Loucy (cell line): ENCODE data around the gene SPPL3.

Source experiments
- H2AFZ ChIP-seq: fragments of 200-600 bp; sonication (generic); 2 replicates; pipeline ENCODE4 v1.6.0; 2016; ENCODE audit warnings: antibody characterized with exemption, mild to moderate bottlenecking, low read length, moderate library complexity
- H3F3A ChIP-seq: fragments of 200-600 bp; 2 replicates; pipeline ENCODE4 v1.6.0; 2016; ENCODE audit warnings: antibody characterized with exemption, low read depth, mild to moderate bottlenecking
- H3K27me3 ChIP-seq: fragments of 200-600 bp; sonication (generic); 2 replicates; pipeline ENCODE4 v1.6.1; 2014; ENCODE audit warnings: low read length, mild to moderate bottlenecking; ENCODE audit not compliant: insufficient read depth, poor library complexity, severe bottlenecking
- H3K36me3 ChIP-seq: fragments of 200-600 bp; sonication (generic); 2 replicates; pipeline ENCODE4 v1.6.1; 2016; ENCODE audit warnings: low read length; ENCODE audit not compliant: insufficient read depth
- H3K4me1 ChIP-seq: fragments of 200-600 bp; sonication (generic); 2 replicates; pipeline ENCODE4 v1.5.1; 2014; ENCODE audit warnings: low read length, mild to moderate bottlenecking; ENCODE audit not compliant: insufficient read depth, poor library complexity, severe bottlenecking
- H3K4me2 ChIP-seq: fragments of 200-600 bp; sonication (generic); 2 replicates; pipeline ENCODE4 v1.6.0; 2014; ENCODE audit warnings: antibody characterized with exemption, low read length, low read depth, mild to moderate bottlenecking; ENCODE audit not compliant: poor library complexity, severe bottlenecking
- H3K4me3 ChIP-seq: fragments of 200-600 bp; sonication (generic); 2 replicates; pipeline ENCODE4 v1.5.1; 2014; ENCODE audit warnings: low read length, mild to moderate bottlenecking, mixed read lengths; ENCODE audit not compliant: poor library complexity, severe bottlenecking
- H3K79me2 ChIP-seq: fragments of 200-600 bp; sonication (generic); 2 replicates; pipeline ENCODE4 v1.6.1; 2014; ENCODE audit warnings: low read length; ENCODE audit not compliant: insufficient read depth
- H3K9ac ChIP-seq: fragments of 200-600 bp; sonication (generic); 2 replicates; pipeline ENCODE4 v1.6.0; 2014; ENCODE audit warnings: mild to moderate bottlenecking, low read depth, low read length, moderate library complexity; ENCODE audit not compliant: poor library complexity, severe bottlenecking
- H3K9me2 ChIP-seq: fragments of 200-600 bp; sonication (generic); replicated peaks from 2 replicates; pipeline ENCODE4 v1.6.1; 2016; ENCODE audit warnings: low read depth, low read length, mixed read lengths
- H3K9me3 ChIP-seq: fragments of 200-600 bp; sonication (generic); 2 replicates; pipeline ENCODE4 v1.6.1; 2014; ENCODE audit warnings: mild to moderate bottlenecking, antibody characterized with exemption, low read length, low read depth; ENCODE audit not compliant: insufficient read depth
- H4K20me1 ChIP-seq: fragments of 200-600 bp; sonication (generic); 2 replicates; pipeline ENCODE4 v1.6.0; 2014; ENCODE audit warnings: antibody characterized with exemption, low read length, mild to moderate bottlenecking; ENCODE audit not compliant: insufficient read depth, poor library complexity, severe bottlenecking
- CTCF ChIP-seq: fragments of 200-600 bp; sonication (generic); conservative IDR thresholded peaks from 2 replicates; pipeline ENCODE4 v1.5.1; 2014; ENCODE audit warnings: mild to moderate bottlenecking, antibody characterized with exemption, low read length
- EZH2phosphoT487 ChIP-seq: fragments of 200-600 bp; IDR thresholded peaks from 2 replicates; pipeline ENCODE4 v1.6.1; 2018; ENCODE audit warnings: antibody characterized with exemption, mild to moderate bottlenecking, moderate library complexity, borderline replicate concordance

Gene SPPL3

DNA sequence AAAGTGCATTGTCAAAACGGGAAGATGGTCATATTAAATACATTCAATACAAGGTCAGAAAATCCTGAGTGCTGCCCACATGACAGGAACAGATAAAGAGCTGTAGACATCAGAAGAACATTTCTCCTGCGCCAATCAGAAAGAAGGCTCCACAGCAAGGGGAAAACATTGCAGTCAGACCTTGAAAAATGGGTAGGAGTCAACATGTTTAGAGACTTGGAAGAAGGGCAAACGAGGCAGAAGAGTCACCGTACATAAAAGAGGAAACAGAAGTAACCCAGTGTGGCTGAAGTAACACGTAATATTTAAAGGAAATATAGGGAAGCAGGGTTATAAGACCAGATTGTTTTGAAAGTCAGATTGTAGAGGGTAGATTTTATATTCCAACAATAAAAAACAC lies 11.9 kb downstream of the SPPL3 start:
- no peaks in the 10 kb centered on the region for H3K9me3 ChIP-seq
- TF ChIP-seq EZH2phosphoT487 (no peak), CTCF (no peak)
- peaks cover 44% of the 10 kb centered on the region for H3K4me1 ChIP-seq
- no peaks in the 10 kb centered on the region for H3K27me3 ChIP-seq
- H3K36me3 ChIP-seq = peaks cover 3% of the 10 kb centered on the region; the same call in 1 of the 2 replicates
- H3K9me2 ChIP-seq = no peaks in the 10 kb centered on the region
- H3K4me2 ChIP-seq = peak overlapping the region; percentile 1
- H4K20me1 ChIP-seq = peaks cover 80% of the 10 kb centered on the region
- no peak overlapping the region for H3K9ac ChIP-seq
- no peak overlapping the region for H2AFZ ChIP-seq
- no peak overlapping the region for H3K4me3 ChIP-seq
- H3K79me2 ChIP-seq = peaks cover 95% of the 10 kb centered on the region
- H3F3A ChIP-seq = no peaks in the 10 kb centered on the region

DNA sequence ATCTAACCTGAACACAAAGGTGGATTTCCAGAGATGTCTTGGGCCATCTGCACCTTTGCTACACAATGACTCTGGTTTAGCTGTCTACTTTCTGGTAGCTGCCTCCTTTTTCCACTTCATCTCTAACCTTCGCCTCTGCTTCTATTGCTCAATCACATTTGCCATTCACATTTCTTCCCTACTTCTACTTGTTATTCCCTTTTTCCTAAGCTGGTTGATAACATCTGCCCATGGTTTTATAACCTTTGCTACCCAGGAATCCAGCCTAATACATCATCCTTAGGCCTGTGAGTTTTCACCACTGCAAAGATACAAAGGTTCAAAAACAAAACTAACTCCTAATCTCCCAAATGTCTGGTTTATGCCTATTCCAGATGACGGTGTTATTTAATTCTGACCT lies 13.2 kb downstream of the SPPL3 start:
- peaks cover 81% of the 10 kb centered on the region for H4K20me1 ChIP-seq
- H3K27me3 ChIP-seq = no peaks in the 10 kb centered on the region
- H3K4me3 ChIP-seq = no peak overlapping the region
- no peak overlapping the region for H2AFZ ChIP-seq
- no peak overlapping the region for H3K9ac ChIP-seq
- H3K79me2 ChIP-seq = peaks cover 92% of the 10 kb centered on the region
- H3K4me1 ChIP-seq = peaks cover 46% of the 10 kb centered on the region
- no peaks in the 10 kb centered on the region for H3K9me2 ChIP-seq
- 0 out of 2 replicates have a peak, but pooled peaks cover 5% of the 10 kb centered on the region for H3F3A ChIP-seq
- TF ChIP-seq EZH2phosphoT487 (no peak), CTCF (no peak)
- no peak overlapping the region for H3K4me2 ChIP-seq
- no peaks in the 10 kb centered on the region for H3K9me3 ChIP-seq
- H3K36me3 ChIP-seq = peaks cover 3% of the 10 kb centered on the region; the same call in 1 of the 2 replicates

DNA sequence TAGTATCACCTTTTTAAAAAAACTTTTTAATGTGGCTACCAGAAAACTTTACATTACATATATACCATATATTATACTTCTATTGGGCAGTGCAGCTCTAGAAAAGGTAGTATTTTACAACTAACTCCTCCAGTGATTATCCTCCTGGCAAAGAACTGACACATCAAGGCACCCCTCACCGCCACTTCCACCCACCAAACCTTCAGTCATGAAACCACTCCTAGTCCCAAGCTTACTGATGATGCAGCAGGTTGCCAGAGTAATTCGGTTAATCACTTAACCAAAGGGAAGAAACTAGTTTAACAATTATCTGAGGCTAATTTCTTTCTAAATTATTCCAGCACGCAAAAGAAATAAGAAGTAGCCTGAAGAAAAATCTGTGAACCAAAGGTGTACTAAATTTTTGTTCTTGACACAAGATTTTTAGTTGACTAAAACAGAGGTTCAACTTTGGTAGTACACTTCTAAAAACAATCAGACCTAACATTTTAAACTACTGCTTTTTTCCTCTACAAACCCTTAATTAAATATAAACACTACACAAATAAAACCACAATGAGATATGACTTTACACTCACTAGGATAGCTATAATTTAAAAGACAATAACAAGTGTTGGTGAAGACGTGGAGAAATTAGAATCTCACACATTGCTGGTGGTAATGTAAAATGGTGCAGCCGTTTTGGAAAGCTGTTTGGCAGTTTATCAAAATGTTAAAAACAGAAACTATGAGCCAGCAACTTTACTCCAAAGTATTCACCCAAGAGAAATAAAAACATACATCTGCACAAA lies 16.7 kb downstream of the SPPL3 start:
- H3K36me3 ChIP-seq = no peaks in the 10 kb centered on the region
- H3K9me2 ChIP-seq = no peaks in the 10 kb centered on the region
- H2AFZ ChIP-seq = no peak overlapping the region
- peaks cover 92% of the 10 kb centered on the region for H3K79me2 ChIP-seq
- 0 out of 2 replicates have a peak, but pooled peaks cover 5% of the 10 kb centered on the region for H3F3A ChIP-seq
- TF ChIP-seq EZH2phosphoT487 = no peak
- no peak for TF ChIP-seq CTCF
- H3K4me3 ChIP-seq = no peak overlapping the region
- peaks cover 34% of the 10 kb centered on the region for H3K4me1 ChIP-seq
- H3K9ac ChIP-seq = no peak overlapping the region
- no peak overlapping the region for H3K4me2 ChIP-seq
- no peaks in the 10 kb centered on the region for H3K9me3 ChIP-seq
- H4K20me1 ChIP-seq = peaks cover 86% of the 10 kb centered on the region
- no peaks in the 10 kb centered on the region for H3K27me3 ChIP-seq
